Mesenchymal stem cell (in vitro differentiated cells and primary cell): ENCODE data around the gene INCENP.

Experiments
- DNase-seq: peaks from one replicate; pipeline ENCODE4 v3.0.0-alpha.2; 2013
- H2AFZ ChIP-seq: one replicate; pipeline ENCODE4 v1.6.1; 2013; ENCODE audit warnings: low read depth, mild to moderate bottlenecking, control low read depth, inconsistent platforms, low read length, moderate library complexity
- H2AK5ac ChIP-seq: 2 replicates; pipeline ENCODE4 v1.6.1; 2013; ENCODE audit warnings: low read length, moderate library complexity, mild to moderate bottlenecking, inconsistent platforms; ENCODE audit not compliant: severe bottlenecking
- H2BK120ac ChIP-seq: one replicate; pipeline ENCODE4 v1.6.1; 2013; ENCODE audit warnings: low read depth, mild to moderate bottlenecking, inconsistent platforms, low read length, moderate library complexity
- H2BK12ac ChIP-seq, 2 experiments: one replicate each; pipeline ENCODE4 v1.6.1; 2013; ENCODE audit warnings: inconsistent platforms in 2 of 2, low read length in 2 of 2, mild to moderate bottlenecking in 2 of 2, moderate library complexity in 2 of 2, control low read depth in 1 of 2
- H2BK15ac ChIP-seq: one replicate; pipeline ENCODE4 v1.6.1; 2013; ENCODE audit warnings: mild to moderate bottlenecking, low read depth, inconsistent platforms; ENCODE audit not compliant: poor library complexity, severe bottlenecking
- H2BK5ac ChIP-seq: 2 replicates; pipeline ENCODE4 v1.6.1; 2013; ENCODE audit warnings: low read depth, mild to moderate bottlenecking, low read length, control low read depth, inconsistent platforms; ENCODE audit not compliant: poor library complexity, severe bottlenecking
- H3K14ac ChIP-seq, 2 experiments: one replicate each; pipeline ENCODE4 v1.6.1; 2013; ENCODE audit warnings: inconsistent platforms in 2 of 2, low read length in 2 of 2, control low read depth in 1 of 2, mild to moderate bottlenecking in 1 of 2, moderate library complexity in 1 of 2
- H3K18ac ChIP-seq, 2 experiments: one replicate each; pipeline ENCODE4 v1.6.1; 2013; ENCODE audit warnings: inconsistent platforms in 2 of 2, low read length in 2 of 2, control low read depth in 1 of 2, low read depth in 1 of 2, mild to moderate bottlenecking in 1 of 2
- H3K23ac ChIP-seq, 2 experiments: one replicate each; pipeline ENCODE4 v1.6.1; 2013; ENCODE audit warnings: inconsistent platforms in 2 of 2, low read length in 2 of 2, mild to moderate bottlenecking in 2 of 2, moderate library complexity in 2 of 2, control low read depth in 1 of 2
- H3K27ac ChIP-seq: 2 replicates; pipeline ENCODE4 v1.5.1; 2013; ENCODE audit warnings: mild to moderate bottlenecking, moderate library complexity, low read length, control low read depth, inconsistent platforms; ENCODE audit not compliant: poor library complexity, severe bottlenecking
- H3K27me3 ChIP-seq, 2 experiments: 2 replicates each; pipeline versions ENCODE4 v1.6.1 to v1.7.0; 2013; ENCODE audit warnings: low read length in 2 of 2, mild to moderate bottlenecking in 2 of 2, moderate library complexity in 2 of 2, control low read depth in 1 of 2, inconsistent platforms in 1 of 2; ENCODE audit not compliant: control insufficient read depth in 1 of 2, insufficient read depth in 1 of 2
- H3K36me3 ChIP-seq, 2 experiments: 2 replicates each; pipeline versions ENCODE4 v1.6.1 to v1.7.0; 2013; ENCODE audit warnings: low read length in 2 of 2, control low read depth in 1 of 2, inconsistent platforms in 1 of 2, low read depth in 1 of 2, mild to moderate bottlenecking in 1 of 2; ENCODE audit not compliant: insufficient read depth in 2 of 2, control insufficient read depth in 1 of 2
- H3K4ac ChIP-seq, 2 experiments: one replicate each; pipeline ENCODE4 v1.6.1; 2013; ENCODE audit warnings: inconsistent platforms in 2 of 2, low read length in 2 of 2, mild to moderate bottlenecking in 2 of 2, moderate library complexity in 2 of 2, control low read depth in 1 of 2, low read depth in 1 of 2
- H3K4me1 ChIP-seq: 2 replicates; pipeline ENCODE4 v1.6.1; 2013; ENCODE audit warnings: low read depth, low read length, control low read depth; ENCODE audit not compliant: control insufficient read depth, insufficient read depth
- H3K4me2 ChIP-seq: 2 replicates; pipeline ENCODE4 v1.6.1; 2013; ENCODE audit warnings: low read length, mild to moderate bottlenecking, inconsistent platforms; ENCODE audit not compliant: poor library complexity, severe bottlenecking
- H3K4me3 ChIP-seq, 2 experiments: 2 replicates each; pipeline versions ENCODE4 v1.5.1 to v1.7.0; 2013; ENCODE audit warnings: low read length in 2 of 2, mild to moderate bottlenecking in 2 of 2, control low read depth in 1 of 2, low read depth in 1 of 2; ENCODE audit not compliant: insufficient read depth in 1 of 2
- H3K79me1 ChIP-seq: replicated peaks from 2 replicates; pipeline ENCODE4 v1.6.1; 2013; ENCODE audit warnings: mild to moderate bottlenecking, control low read depth, low read length, inconsistent platforms; ENCODE audit not compliant: poor library complexity, severe bottlenecking
- H3K9ac ChIP-seq: 2 replicates; pipeline ENCODE4 v1.7.0; 2013; ENCODE audit warnings: mild to moderate bottlenecking, low read length, moderate library complexity
- H3K9me3 ChIP-seq: 2 replicates; pipeline ENCODE4 v1.7.0; 2013; ENCODE audit warnings: mild to moderate bottlenecking, low read length; ENCODE audit not compliant: control insufficient read depth
- H4K8ac ChIP-seq: one replicate; pipeline ENCODE4 v1.6.1; 2013; ENCODE audit warnings: inconsistent platforms, mild to moderate bottlenecking, low read length, moderate library complexity
- H4K91ac ChIP-seq: one replicate; pipeline ENCODE4 v1.6.1; 2013; ENCODE audit warnings: mild to moderate bottlenecking, low read length, inconsistent platforms
- WGBS: methylation state at CpG from one replicate; pipeline ENCODE4 v1.1.7; 2013; ENCODE audit warnings: mixed read lengths; 5-methylcytosine and 5-hydroxymethylcytosine counted together

The INCENP gene

GRCh38 chr11:62130283-62131169, 6.7 kb downstream of the INCENP start:
- Histone ChIP-seq H3K4me3 (no peak overlapping the region), H4K8ac (no peak overlapping the region), H3K14ac (no peak overlapping the region), H3K4me1 (peaks cover 6% of the 10 kb centered on the region), H3K79me1 (peaks cover 48% of the 10 kb centered on the region), H3K9ac (no peak overlapping the region), H3K9me3 (no peaks in the 10 kb centered on the region), H3K18ac (no peak overlapping the region), H2BK120ac (no peak overlapping the region), H3K23ac (no peak overlapping the region), H3K27ac (no peak overlapping the region), H3K27me3 (no peaks in the 10 kb centered on the region), H3K4ac (no peak overlapping the region), H2BK5ac (no peak overlapping the region), H2AK5ac (no peak overlapping the region), H2BK12ac (no peak overlapping the region), H3K4me2 (no peak overlapping the region), H4K91ac (no peak overlapping the region), H2BK15ac (no peak overlapping the region), H2AFZ (no peak overlapping the region), H3K36me3 (peaks cover 40 to 48% of the 10 kb centered on the region in 2 experiments)
- DNase-seq: no peak
- WGBS: 98% methylated on average over 34 of the region's 34 CpGs

- Histone ChIP-seq H3K79me1 (peaks cover 49% of the 10 kb centered on the region), H2BK12ac (no peak overlapping the region), H3K18ac (no peak overlapping the region), H3K9me3 (no peaks in the 10 kb centered on the region), H3K14ac (no peak overlapping the region), H3K4me2 (no peak overlapping the region), H2BK120ac (no peak overlapping the region), H4K8ac (no peak overlapping the region), H2BK15ac (no peak overlapping the region), H3K27me3 (no peaks in the 10 kb centered on the region), H3K27ac (no peak overlapping the region), H3K9ac (no peak overlapping the region), H2BK5ac (no peak overlapping the region), H2AK5ac (no peak overlapping the region), H2AFZ (no peak overlapping the region), H3K4ac (no peak overlapping the region), H3K4me1 (peaks cover 5% of the 10 kb centered on the region), H3K4me3 (no peak overlapping the region), H3K23ac (no peak overlapping the region), H4K91ac (no peak overlapping the region), H3K36me3 (peaks cover 41 to 48% of the 10 kb centered on the region in 2 experiments)
- DNase-seq: no peak
- WGBS: 98% methylated on average over 6 of the region's 6 CpGs
Observed at GRCh38 chr11:62131170-62131464, 7.3 kb downstream of the INCENP start.

GRCh38 chr11:62132191-62132590, 8.4 kb downstream of the INCENP start:
- no peak overlapping the region for H3K9ac ChIP-seq
- peak overlapping the region in 1 of 2 experiments; percentile 26 for H3K23ac ChIP-seq
- H3K27ac ChIP-seq: no peak overlapping the region
- H3K14ac ChIP-seq: no peak overlapping the region
- H2BK5ac ChIP-seq: no peak overlapping the region
- H3K18ac ChIP-seq: no peak overlapping the region
- H3K4me3 ChIP-seq: no peak overlapping the region
- no peak overlapping the region for H2BK120ac ChIP-seq
- H3K4me2 ChIP-seq: no peak overlapping the region
- no peak overlapping the region for H2AFZ ChIP-seq
- no peak overlapping the region for H4K8ac ChIP-seq
- H3K4me1 ChIP-seq: peaks cover 5% of the 10 kb centered on the region
- H3K4ac ChIP-seq: no peak overlapping the region
- no peak overlapping the region for H4K91ac ChIP-seq
- H3K9me3 ChIP-seq: no peaks in the 10 kb centered on the region
- no peaks in the 10 kb centered on the region for H3K27me3 ChIP-seq
- no peak overlapping the region for H2AK5ac ChIP-seq
- H2BK12ac ChIP-seq: no peak overlapping the region
- DNase-seq: no peak
- H3K79me1 ChIP-seq: peaks cover 56% of the 10 kb centered on the region
- no peak overlapping the region for H2BK15ac ChIP-seq
- 98% methylated on average over 6 of the region's 6 CpGs for WGBS
- H3K36me3 ChIP-seq: peaks cover 41 to 48% of the 10 kb centered on the region in 2 experiments

- no peak overlapping the region for H3K4me2 ChIP-seq
- H3K14ac ChIP-seq: no peak overlapping the region
- peaks cover 58% of the 10 kb centered on the region for H3K79me1 ChIP-seq
- no peak overlapping the region for H2AFZ ChIP-seq
- no peak overlapping the region for H4K8ac ChIP-seq
- H3K18ac ChIP-seq: no peak overlapping the region
- H2BK15ac ChIP-seq: no peak overlapping the region
- H2AK5ac ChIP-seq: no peak overlapping the region
- H3K27me3 ChIP-seq: no peaks in the 10 kb centered on the region
- H2BK120ac ChIP-seq: no peak overlapping the region
- no peak overlapping the region for H4K91ac ChIP-seq
- WGBS: 92% methylated on average over 4 of the region's 6 CpGs
- DNase-seq: no peak
- H3K23ac ChIP-seq: peak overlapping the region in 1 of 2 experiments; percentile 70
- H3K9ac ChIP-seq: no peak overlapping the region
- no peak overlapping the region for H3K27ac ChIP-seq
- H3K36me3 ChIP-seq: peaks cover 41 to 53% of the 10 kb centered on the region in 2 experiments
- no peak overlapping the region for H3K4ac ChIP-seq
- H3K9me3 ChIP-seq: no peaks in the 10 kb centered on the region
- H2BK12ac ChIP-seq: no peak overlapping the region
- H3K4me3 ChIP-seq: no peak overlapping the region
- H2BK5ac ChIP-seq: no peak overlapping the region
- peaks cover 5% of the 10 kb centered on the region for H3K4me1 ChIP-seq
Observed at GRCh38 chr11:62132689-62133293, 9.0 kb downstream of the INCENP start.
